Activated CD8-positive, alpha-beta T cell treated with anti-CD3 and anti-CD28 coated beads for 36 hours (primary cell): ENCODE data around the gene TMEM139. TPM values are rescaled to one million over a fixed set of nuclear protein-coding genes. Genes with fewer than 3 reads are reported as not detected.

Source experiments
- ATAC-seq: fragments of 200-7000 bp; cut with Tn5 transposase; one replicate; pipeline ENCODE4 v1.10.0; 2021; ENCODE audit warnings: mild to moderate bottlenecking, moderate library complexity
- CTCF ChIA-PET: fragments of 350-600 bp; sonication (Branson Sonifier 250); formaldehyde crosslinking; loops from one replicate; lab custom pipeline; 2021; ENCODE audit warnings: antibody characterized with exemption; lab: Charles Lee
- POLR2A ChIA-PET: fragments of 350-600 bp; sonication (Branson Sonifier 250); formaldehyde crosslinking; loops from one replicate; lab custom pipeline; 2021; ENCODE audit warnings: antibody characterized with exemption; lab: Charles Lee
- DNase-seq: peaks from one replicate; pipeline ENCODE4 v3.0.0-alpha.2; 2020
- H3K27ac Mint-ChIP-seq: one replicate; pipeline ENCODE4 v1.8.0; 2021; ENCODE audit warnings: mild to moderate bottlenecking, mixed read lengths
- H3K27me3 Mint-ChIP-seq: one replicate; pipeline ENCODE4 v1.8.0; 2021; ENCODE audit warnings: mixed read lengths
- H3K36me3 Mint-ChIP-seq: one replicate; pipeline ENCODE4 v1.8.0; 2021; ENCODE audit warnings: low read depth, mixed read lengths
- H3K4me1 Mint-ChIP-seq: one replicate; pipeline ENCODE4 v1.8.0; 2021; ENCODE audit warnings: low read depth, mixed read lengths
- H3K4me3 Mint-ChIP-seq: one replicate; pipeline ENCODE4 v1.8.0; 2021; ENCODE audit warnings: mild to moderate bottlenecking, moderate library complexity, mixed read lengths
- H3K9me3 Mint-ChIP-seq: one replicate; pipeline ENCODE4 v1.8.0; 2021; ENCODE audit warnings: mixed read lengths
- CTCF ChIP-seq: fragments of 200-600 bp; IDR thresholded peaks from one replicate; pipeline ENCODE4 v1.8.0; 2022; ENCODE audit warnings: antibody characterized with exemption, mild to moderate bottlenecking
- intact Hi-C: fragments of 100-400 bp; cut with micrococcal nuclease; formaldehyde crosslinking; loops from one replicate; pipeline ENCODE4 v1.10.0; 2022
- total RNA-seq, 2 experiments: library from RNA; stranded (reverse); gene quantifications; one replicate each; pipeline ENCODE4 v1.2.3, GENCODE V29; 2021

Gene TMEM139
- total RNA-seq, 2 experiments from 2014 or later, result 1.6 to 2.0 TPM

GRCh38 chr7:143334244-143334643 lies 49.5 kb downstream of the TMEM139 start:
- ATAC-seq (no peak), DNase-seq (no peak)
- CTCF ChIA-PET, result interaction anchor here (0.7 to 4.8 kb wide), 6 partner anchors 9 to 94 kb away, joined by 3 to 42 read pairs (median 6); no protein-coding TSS in a partner anchor
- no peak for TF ChIP-seq CTCF
- Mint-ChIP-seq H3K4me3 (no peak overlapping the region), H3K27me3 (peaks cover 3% of the 10 kb centered on the region), H3K9me3 (no peaks in the 10 kb centered on the region), H3K27ac (no peak overlapping the region), H3K4me1 (no peaks in the 10 kb centered on the region), H3K36me3 (no peaks in the 10 kb centered on the region)
- POLR2A ChIA-PET, result interaction anchor here (1.5 kb wide), 1 partner anchor 41 kb away, joined by 3 read pairs; no protein-coding TSS in a partner anchor
- intact Hi-C loops, result no loop called here

DNA sequence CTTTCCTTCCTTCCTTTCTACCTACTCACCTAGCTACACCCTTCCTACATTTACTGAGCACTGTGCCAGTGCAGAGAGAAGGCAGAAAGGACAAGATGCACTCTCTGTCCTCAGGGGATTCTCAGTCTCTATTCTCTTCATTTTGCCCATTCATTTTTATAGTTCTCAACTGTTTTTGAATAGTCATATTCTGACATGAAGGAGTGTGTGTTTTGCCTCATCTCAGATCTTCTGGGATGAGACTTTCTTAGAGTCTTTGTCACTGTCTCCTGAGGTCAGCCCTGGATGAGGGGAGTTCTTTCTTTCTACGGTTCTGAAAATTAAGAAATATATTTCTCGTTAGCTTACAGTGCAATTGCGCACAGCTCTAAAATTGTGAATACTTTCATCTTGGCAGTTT lies 52.5 kb downstream of the TMEM139 start:
- ChIA-PET CTCF (interaction anchor here (1.0 to 4.8 kb wide), 6 partner anchors 9 to 97 kb away, joined by 3 to 42 read pairs (median 6); no protein-coding TSS in a partner anchor), POLR2A (interaction anchor here (1.1 kb wide), 1 partner anchor 24 kb away, joined by 3 read pairs; no protein-coding TSS in a partner anchor)
- Mint-ChIP-seq H3K27me3 (peaks cover 5% of the 10 kb centered on the region), H3K9me3 (no peaks in the 10 kb centered on the region), H3K4me3 (no peak overlapping the region), H3K4me1 (no peaks in the 10 kb centered on the region), H3K36me3 (no peaks in the 10 kb centered on the region), H3K27ac (no peak overlapping the region)
- no peak for TF ChIP-seq CTCF
- DNase-seq, result no peak
- no peak for ATAC-seq
- intact Hi-C loops, result no loop called here

Other genes starting within 250 kb of the TMEM139 start
- gene OR6V1, start 232.6 kb upstream of the TMEM139 start, total RNA-seq, result not detected
- not detected for gene PIP, start 152.9 kb upstream of the TMEM139 start, total RNA-seq
- gene TAS2R39, start 101.5 kb upstream of the TMEM139 start, total RNA-seq, result not detected
- gene TAS2R40, start 62.9 kb upstream of the TMEM139 start, total RNA-seq, result not detected
- 100 to 1,000 TPM; 163 to 171 TPM for gene GSTK1, start 21.5 kb upstream of the TMEM139 start, total RNA-seq
- gene CASP2, start 3.4 kb downstream of the TMEM139 start, total RNA-seq, result 10 to 100 TPM; 79.6 to 80.9 TPM
- gene CLCN1, start 31.2 kb downstream of the TMEM139 start, total RNA-seq, result under 1 TPM in 1 of 2 experiments, not detected in 1; 0.09 TPM
- gene FAM131B, start 77.8 kb downstream of the TMEM139 start, total RNA-seq, result 1 to 10 TPM; 2.7 to 2.9 TPM
- gene ZYX, start 96.4 kb downstream of the TMEM139 start, total RNA-seq, result 100 to 1,000 TPM; 111 to 120 TPM
- 1 to 10 TPM; 2.4 to 2.8 TPM for gene EPHA1, start 123.9 kb downstream of the TMEM139 start, total RNA-seq
- gene TAS2R60, start 158.5 kb downstream of the TMEM139 start, total RNA-seq, result not detected
- gene TAS2R41, start 192.9 kb downstream of the TMEM139 start, total RNA-seq, result not detected